ENCODE data around the gene DSCAML1. TPM values are rescaled to one million over a fixed set of nuclear protein-coding genes. Genes with fewer than 3 reads are reported as not detected.

Gene DSCAML1
- total RNA-seq, 1 donor from 2014 or later, result 0.09 TPM

DNA sequence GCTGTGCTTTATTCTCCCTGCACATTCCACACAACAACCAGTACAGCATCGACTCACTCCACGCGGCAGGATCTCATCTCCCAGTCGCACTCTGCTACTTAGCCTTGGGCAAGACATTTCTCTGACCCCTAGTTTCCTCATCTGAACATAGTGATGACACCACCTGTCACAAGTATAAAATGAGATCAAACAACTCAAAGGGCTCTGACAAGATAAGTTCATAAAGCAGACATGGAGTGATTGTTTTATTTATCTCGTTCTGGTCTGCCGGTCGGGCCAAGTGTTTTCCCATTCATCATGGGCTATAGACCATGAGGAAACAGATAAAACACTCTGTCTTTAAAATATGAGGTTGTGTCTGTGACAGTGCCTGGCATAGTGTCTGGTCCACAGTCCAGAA is 35.0 kb downstream of the DSCAML1 start:
- TF ChIP-seq, protein P1, sequence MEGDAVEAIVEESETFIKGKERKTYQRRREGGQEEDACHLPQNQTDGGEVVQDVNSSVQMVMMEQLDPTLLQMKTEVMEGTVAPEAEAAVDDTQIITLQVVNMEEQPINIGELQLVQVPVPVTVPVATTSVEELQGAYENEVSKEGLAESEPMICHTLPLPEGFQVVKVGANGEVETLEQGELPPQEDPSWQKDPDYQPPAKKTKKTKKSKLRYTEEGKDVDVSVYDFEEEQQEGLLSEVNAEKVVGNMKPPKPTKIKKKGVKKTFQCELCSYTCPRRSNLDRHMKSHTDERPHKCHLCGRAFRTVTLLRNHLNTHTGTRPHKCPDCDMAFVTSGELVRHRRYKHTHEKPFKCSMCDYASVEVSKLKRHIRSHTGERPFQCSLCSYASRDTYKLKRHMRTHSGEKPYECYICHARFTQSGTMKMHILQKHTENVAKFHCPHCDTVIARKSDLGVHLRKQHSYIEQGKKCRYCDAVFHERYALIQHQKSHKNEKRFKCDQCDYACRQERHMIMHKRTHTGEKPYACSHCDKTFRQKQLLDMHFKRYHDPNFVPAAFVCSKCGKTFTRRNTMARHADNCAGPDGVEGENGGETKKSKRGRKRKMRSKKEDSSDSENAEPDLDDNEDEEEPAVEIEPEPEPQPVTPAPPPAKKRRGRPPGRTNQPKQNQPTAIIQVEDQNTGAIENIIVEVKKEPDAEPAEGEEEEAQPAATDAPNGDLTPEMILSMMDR (conservative IDR thresholded peaks at IDR 0.05), result no peak
- no peak overlapping the region for H3K4me3 Mint-ChIP-seq
- H3K36me3 Mint-ChIP-seq (ENCODE audit: low read depth), result no peaks in the 10 kb centered on the region
- H3K27me3 Mint-ChIP-seq (ENCODE audit: low read depth), result peaks cover 5% of the 10 kb centered on the region
- H3K27ac Mint-ChIP-seq (ENCODE audit: unreplicated experiment), result no peak overlapping the region
- no peak for DNase-seq (ENCODE audit: low read depth, low spot score)
- no peaks in the 10 kb centered on the region for H3K9me3 Mint-ChIP-seq
- peaks cover 15% of the 10 kb centered on the region for H3K4me1 Mint-ChIP-seq

DNA sequence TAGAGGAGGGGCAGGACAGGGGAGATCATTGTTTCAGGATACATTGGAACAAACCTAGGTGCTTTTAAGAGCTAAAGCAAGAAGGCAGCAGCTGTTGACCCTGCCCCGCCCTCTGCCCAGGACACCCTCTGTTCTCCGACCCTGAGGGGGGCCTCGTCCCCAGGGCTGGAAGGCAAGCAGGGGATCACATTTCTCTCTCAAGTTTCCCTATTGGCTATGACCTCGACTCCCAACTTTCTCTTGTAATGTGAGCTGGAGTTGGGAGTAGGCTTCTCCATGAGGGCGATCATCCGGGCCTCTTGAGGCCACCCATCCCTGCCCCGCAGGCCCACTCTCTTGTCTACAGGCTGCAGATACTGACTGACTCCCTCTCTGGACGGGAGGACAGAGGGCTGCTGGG is 37.7 kb downstream of the DSCAML1 start:
- H3K4me3 Mint-ChIP-seq, result no peak overlapping the region
- peaks cover 7% of the 10 kb centered on the region for H3K27me3 Mint-ChIP-seq (ENCODE audit: low read depth)
- H3K27ac Mint-ChIP-seq (ENCODE audit: unreplicated experiment), result no peak overlapping the region
- TF ChIP-seq, protein P1 (conservative IDR thresholded peaks at IDR 0.05), result no peak
- H3K4me1 Mint-ChIP-seq, result peaks cover 15% of the 10 kb centered on the region
- no peak for DNase-seq (ENCODE audit: low read depth, low spot score)
- H3K36me3 Mint-ChIP-seq (ENCODE audit: low read depth), result no peaks in the 10 kb centered on the region
- no peaks in the 10 kb centered on the region for H3K9me3 Mint-ChIP-seq

DNA sequence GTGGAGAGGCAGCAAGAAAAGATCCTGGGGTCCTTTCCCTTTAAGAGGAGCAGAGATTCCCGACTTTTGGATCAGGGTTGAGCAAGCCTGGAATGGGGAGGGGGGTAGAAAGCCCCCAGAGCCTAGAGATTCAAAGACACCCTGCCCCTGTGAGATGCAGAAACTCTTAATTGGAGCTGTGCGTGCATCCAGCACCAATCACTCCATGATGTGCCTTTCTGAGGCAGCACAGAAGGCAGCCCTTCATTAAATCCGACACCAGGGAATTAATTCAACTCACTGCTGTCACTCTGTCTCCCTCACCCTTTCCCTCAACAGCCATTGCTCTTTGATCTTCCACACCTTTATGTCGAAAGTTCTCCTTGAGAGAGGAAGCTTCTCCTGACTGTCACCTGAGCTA is 43.0 kb downstream of the DSCAML1 start:
- TF ChIP-seq, protein P1 (conservative IDR thresholded peaks at IDR 0.05), result no peak
- DNase-seq (ENCODE audit: low read depth, low spot score), result no peak
- Mint-ChIP-seq H3K4me1 (peaks cover 16% of the 10 kb centered on the region), H3K9me3 (no peaks in the 10 kb centered on the region), H3K4me3 (no peak overlapping the region), H3K27ac (ENCODE audit: unreplicated experiment) (peak overlapping the region; percentile 83), H3K27me3 (ENCODE audit: low read depth) (peaks cover 9% of the 10 kb centered on the region), H3K36me3 (ENCODE audit: low read depth) (no peaks in the 10 kb centered on the region)

DNA sequence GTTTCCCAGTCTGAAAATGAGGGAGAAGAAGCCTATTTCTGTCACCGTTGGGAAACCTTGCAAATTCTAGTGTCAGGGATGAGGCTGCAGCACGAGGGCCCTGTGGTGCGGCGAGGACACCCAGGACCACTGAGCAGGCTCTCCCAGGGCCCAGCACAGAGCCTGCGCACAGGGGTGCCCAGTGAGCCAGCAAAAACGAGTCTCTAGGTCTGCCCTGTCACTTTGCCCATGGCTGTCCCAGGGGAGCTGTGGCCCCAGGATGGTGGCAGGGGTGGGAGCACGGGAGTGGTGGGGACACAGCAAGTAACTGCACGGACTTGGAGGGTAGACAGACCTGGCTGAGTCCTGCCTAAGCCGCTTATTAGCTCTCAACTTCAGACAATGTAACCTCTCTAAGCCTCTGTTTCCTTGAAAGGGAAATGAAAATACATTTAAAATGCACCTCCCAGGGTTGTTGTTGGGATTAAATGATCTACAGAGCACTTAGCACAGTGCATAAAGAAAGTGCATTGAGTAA is 44.2 kb downstream of the DSCAML1 start:
- no peaks in the 10 kb centered on the region for H3K36me3 Mint-ChIP-seq (ENCODE audit: low read depth)
- TF ChIP-seq, protein P1 (conservative IDR thresholded peaks at IDR 0.05), result no peak
- no peak overlapping the region for H3K4me3 Mint-ChIP-seq
- no peak for DNase-seq (ENCODE audit: low read depth, low spot score)
- no peak overlapping the region for H3K27ac Mint-ChIP-seq (ENCODE audit: unreplicated experiment)
- no peaks in the 10 kb centered on the region for H3K9me3 Mint-ChIP-seq
- H3K4me1 Mint-ChIP-seq, result peaks cover 15% of the 10 kb centered on the region
- peaks cover 9% of the 10 kb centered on the region for H3K27me3 Mint-ChIP-seq (ENCODE audit: low read depth)

DNA sequence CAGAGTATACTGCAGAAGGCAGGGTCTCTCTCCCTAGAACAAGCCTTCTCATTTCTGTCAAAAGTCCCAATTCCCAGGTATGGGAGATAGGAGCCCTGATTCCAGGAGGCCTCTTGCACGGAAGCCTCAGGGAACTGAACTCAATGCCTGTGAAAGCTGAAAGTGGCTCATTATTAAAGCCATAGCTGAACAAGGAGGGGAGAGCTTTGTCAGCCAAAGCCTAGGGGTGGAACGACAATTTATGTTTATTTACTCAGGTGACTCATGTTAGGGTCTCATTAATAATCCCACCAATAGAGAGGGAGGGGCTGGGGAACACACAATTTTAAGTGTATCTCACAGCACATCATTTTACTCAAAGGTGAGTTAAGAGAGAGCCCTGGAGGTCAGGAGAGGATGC is 44.9 kb downstream of the DSCAML1 start:
- Mint-ChIP-seq H3K4me3 (no peak overlapping the region), H3K27me3 (ENCODE audit: low read depth) (peaks cover 9% of the 10 kb centered on the region), H3K36me3 (ENCODE audit: low read depth) (no peaks in the 10 kb centered on the region), H3K9me3 (no peaks in the 10 kb centered on the region), H3K4me1 (peaks cover 18% of the 10 kb centered on the region), H3K27ac (ENCODE audit: unreplicated experiment) (no peak overlapping the region)
- TF ChIP-seq, protein P1 (conservative IDR thresholded peaks at IDR 0.05), result no peak
- no peak for DNase-seq (ENCODE audit: low read depth, low spot score)

Measured in neural crest cell (in vitro differentiated cells).